Body of pancreas (tissue), 4 donors: Measurements from ENCODE around the gene CTNNA2. TPM values are rescaled to one million over a fixed set of nuclear protein-coding genes. Genes with fewer than 3 reads are reported as not detected.

ENCODE experiments used
- ATAC-seq: fragments of 150-250 bp; one replicate; pipeline ENCODE4 v1.9.1; 2016
- DNase-seq, 4 donors: peaks; one replicate each; pipeline ENCODE4 v3.0.0-alpha.2; 2019
- H3K27ac ChIP-seq, 4 donors: fragments of 200-600 bp; sonication (generic); 1 replicate in 3 of 4; 2 replicates in 1 of 4; pipeline versions ENCODE4 v1.5.1 to v1.6.1; 2016 to 2019; ENCODE audit warnings: mild to moderate bottlenecking in 1 of 4, mixed read lengths in 1 of 4, moderate library complexity in 1 of 4
- H3K27me3 ChIP-seq, 2 donors: fragments of 200-600 bp; sonication (generic); one replicate each; pipeline ENCODE4 v1.6.0; 2016; ENCODE audit warnings: mild to moderate bottlenecking in 1 of 2
- H3K36me3 ChIP-seq, 2 donors: fragments of 200-600 bp; sonication (generic); replicated peaks in 1 of 2; 2 replicates each; pipeline ENCODE4 v1.5.1; 2016; ENCODE audit warnings: low read depth in 2 of 2; ENCODE audit not compliant: insufficient read depth in 1 of 2
- H3K4me1 ChIP-seq: fragments of 200-600 bp; sonication (generic); one replicate; pipeline ENCODE4 v1.6.0; 2016
- H3K4me3 ChIP-seq, 2 donors: fragments of 200-600 bp; sonication (generic); 1 replicate in 1 of 2; 2 replicates in 1 of 2; pipeline ENCODE4 v1.5.1; 2016 to 2019
- H3K9me3 ChIP-seq, 3 donors: fragments of 200-600 bp; sonication (generic); 1 replicate in 2 of 3; 2 replicates in 1 of 3; pipeline ENCODE4 v1.5.1; 2016
- POLR2A ChIP-seq, 3 donors: fragments of 450-650 bp; IDR thresholded peaks; one replicate each; pipeline ENCODE4 v1.6.1; 2016; ENCODE audit warnings: antibody characterized with exemption in 3 of 3, mild to moderate bottlenecking in 2 of 3
- WGBS, 2 donors: methylation state at CpG; one replicate each; pipeline ENCODE4 v1.1.5; 2017; 5-methylcytosine and 5-hydroxymethylcytosine counted together
- intact Hi-C: fragments of 100-400 bp; cut with DNase I; formaldehyde crosslinking; loops from one replicate; pipeline ENCODE4 v1.15.1; 2023
- total RNA-seq, 2 donors: library from RNA; depleted of rRNA; stranded (reverse); fragments of >200 nt; gene quantifications; one replicate each; pipeline ENCODE4 v1.1.0, GENCODE V29; 2016
- TF ChIP-seq, protein P1 (sequence below), 7 experiments: fragments of 450-650 bp in 4 of 7; fragments of 200-600 bp in 3 of 7; sonication (generic) in 3 of 7; IDR thresholded peaks; one replicate each; pipeline ENCODE4 v1.5.1; 2016 to 2019; ENCODE audit warnings: antibody characterized with exemption in 7 of 7

Gene CTNNA2
- total RNA-seq, 2 donors from 2014 or later, result 0.52 to 29.3 TPM

GRCh38 chr2:79945653-79946445 is 433.0 kb downstream of the CTNNA2 start:
- H3K9me3 ChIP-seq, result no peaks in the 10 kb centered on the region
- H3K36me3 ChIP-seq, result no peaks in the 10 kb centered on the region
- TF ChIP-seq, protein P1, sequence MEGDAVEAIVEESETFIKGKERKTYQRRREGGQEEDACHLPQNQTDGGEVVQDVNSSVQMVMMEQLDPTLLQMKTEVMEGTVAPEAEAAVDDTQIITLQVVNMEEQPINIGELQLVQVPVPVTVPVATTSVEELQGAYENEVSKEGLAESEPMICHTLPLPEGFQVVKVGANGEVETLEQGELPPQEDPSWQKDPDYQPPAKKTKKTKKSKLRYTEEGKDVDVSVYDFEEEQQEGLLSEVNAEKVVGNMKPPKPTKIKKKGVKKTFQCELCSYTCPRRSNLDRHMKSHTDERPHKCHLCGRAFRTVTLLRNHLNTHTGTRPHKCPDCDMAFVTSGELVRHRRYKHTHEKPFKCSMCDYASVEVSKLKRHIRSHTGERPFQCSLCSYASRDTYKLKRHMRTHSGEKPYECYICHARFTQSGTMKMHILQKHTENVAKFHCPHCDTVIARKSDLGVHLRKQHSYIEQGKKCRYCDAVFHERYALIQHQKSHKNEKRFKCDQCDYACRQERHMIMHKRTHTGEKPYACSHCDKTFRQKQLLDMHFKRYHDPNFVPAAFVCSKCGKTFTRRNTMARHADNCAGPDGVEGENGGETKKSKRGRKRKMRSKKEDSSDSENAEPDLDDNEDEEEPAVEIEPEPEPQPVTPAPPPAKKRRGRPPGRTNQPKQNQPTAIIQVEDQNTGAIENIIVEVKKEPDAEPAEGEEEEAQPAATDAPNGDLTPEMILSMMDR (IDR thresholded peaks at IDR 0.05), result no peak
- TF ChIP-seq POLR2A (IDR thresholded peaks at IDR 0.05), result no peak
- ATAC-seq, result no peak
- H3K27ac ChIP-seq, result no peak overlapping the region
- WGBS, 2 donors, result 69 to 73% methylated on average over 5 of the region's 5 CpGs
- intact Hi-C loops, result no loop called here
- H3K4me1 ChIP-seq, result no peaks in the 10 kb centered on the region
- H3K27me3 ChIP-seq, result no peaks in the 10 kb centered on the region
- no peak overlapping the region for H3K4me3 ChIP-seq
- DNase-seq, result no peak

GRCh38 chr2:79947751-79948150 is 434.9 kb downstream of the CTNNA2 start:
- H3K27ac ChIP-seq, result no peak overlapping the region
- no peaks in the 10 kb centered on the region for H3K4me1 ChIP-seq
- 47 to 58% methylated on average over 2 of the region's 2 CpGs for WGBS, 2 donors
- intact Hi-C loops, result no loop called here
- no peak for DNase-seq
- H3K9me3 ChIP-seq, result no peaks in the 10 kb centered on the region
- no peaks in the 10 kb centered on the region for H3K36me3 ChIP-seq
- ATAC-seq, result no peak
- no peaks in the 10 kb centered on the region for H3K27me3 ChIP-seq
- no peak for TF ChIP-seq POLR2A (IDR thresholded peaks at IDR 0.05)
- TF ChIP-seq, protein P1 (IDR thresholded peaks at IDR 0.05), result no peak
- no peak overlapping the region for H3K4me3 ChIP-seq

DNA sequence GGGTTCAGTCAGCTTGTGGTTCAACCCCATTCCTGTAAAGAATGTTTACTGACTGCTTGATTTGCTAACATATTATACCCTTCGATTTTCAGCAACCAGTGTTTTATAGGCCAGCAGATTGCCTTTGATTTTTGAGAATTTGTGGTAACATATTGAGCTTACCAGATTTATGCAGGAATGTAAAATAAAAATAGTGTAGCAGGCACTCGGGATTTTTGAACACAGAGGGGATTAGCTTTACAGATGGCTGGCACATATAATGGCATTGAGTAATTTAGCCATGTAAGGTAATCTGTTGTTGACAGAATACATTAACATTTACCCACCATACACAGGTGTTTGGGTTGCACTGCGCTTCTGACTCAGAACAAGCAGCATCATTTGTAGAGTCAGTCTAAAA is 437.7 kb downstream of the CTNNA2 start:
- H3K27me3 ChIP-seq, result no peaks in the 10 kb centered on the region
- no peak overlapping the region for H3K4me3 ChIP-seq
- H3K27ac ChIP-seq, result no peak overlapping the region
- no peaks in the 10 kb centered on the region for H3K4me1 ChIP-seq
- intact Hi-C loops, result no loop called here
- H3K36me3 ChIP-seq, result no peaks in the 10 kb centered on the region
- no peaks in the 10 kb centered on the region for H3K9me3 ChIP-seq
- TF ChIP-seq, protein P1 (IDR thresholded peaks at IDR 0.05), result no peak
- TF ChIP-seq POLR2A (IDR thresholded peaks at IDR 0.05), result no peak
- no peak for DNase-seq
- ATAC-seq, result no peak
- 56 to 62% methylated on average over 3 of the region's 3 CpGs for WGBS, 2 donors

GRCh38 chr2:79952616-79953015 is 439.8 kb downstream of the CTNNA2 start:
- no peak overlapping the region for H3K4me3 ChIP-seq
- no peaks in the 10 kb centered on the region for H3K9me3 ChIP-seq
- DNase-seq (no peak), ATAC-seq (no peak)
- no peaks in the 10 kb centered on the region for H3K36me3 ChIP-seq
- no peak overlapping the region for H3K27ac ChIP-seq
- H3K27me3 ChIP-seq, result no peaks in the 10 kb centered on the region
- intact Hi-C loops, result no loop called here
- WGBS, 2 donors, result 66% methylated on average over 3 of the region's 3 CpGs
- H3K4me1 ChIP-seq, result no peaks in the 10 kb centered on the region
- TF ChIP-seq POLR2A (IDR thresholded peaks at IDR 0.05), result no peak

GRCh38 chr2:79960035-79960434 is 447.2 kb downstream of the CTNNA2 start:
- no peak overlapping the region for H3K27ac ChIP-seq

More at GRCh38 chr2:79960035-79960434, 447.2 kb downstream of the CTNNA2 start:
- H3K36me3 ChIP-seq, result no peaks in the 10 kb centered on the region
- ATAC-seq, result no peak
- H3K4me1 ChIP-seq, result no peaks in the 10 kb centered on the region
- no peak overlapping the region for H3K4me3 ChIP-seq
- no peaks in the 10 kb centered on the region for H3K27me3 ChIP-seq
- intact Hi-C loops, result no loop called here
- no peaks in the 10 kb centered on the region for H3K9me3 ChIP-seq
- DNase-seq, result no peak
- TF ChIP-seq, protein P1 (IDR thresholded peaks at IDR 0.05), result no peak
- no peak for TF ChIP-seq POLR2A (IDR thresholded peaks at IDR 0.05)
